H1 (cell line): ENCODE measurements around the gene ADCY1. TPM values are rescaled to one million over a fixed set of nuclear protein-coding genes. Genes with fewer than 3 reads are reported as not detected.

ENCODE experiments used
- YY1 ChIP-seq: IDR thresholded peaks from 2 replicates; pipeline ENCODE4 v1.6.1; 2011; ENCODE audit warnings: low read depth, mild to moderate bottlenecking, low read length
- polyA plus RNA-seq, 7 experiments: library from polyadenylated mRNA; depleted of rRNA in 3 of 7; stranded (reverse) in 5 of 7; unstranded in 2 of 7; fragments of >200 nt in 5 of 7; fragments of 200-250 nt in 2 of 7; gene quantifications; 1 replicate in 5 of 7; 2 replicates in 1 of 7; 4 replicates in 1 of 7; pipeline versions ENCODE4 v1.2.1 to v1.2.3, GENCODE V29; 2011 to 2013; ENCODE audit warnings: missing spikeins in 2 of 7, mixed read lengths in 2 of 7
- total RNA-seq: library from RNA; stranded (reverse); fragmentation: NEBNext Ultra II Directional; extraction: Animal tissue kit (Norgen Biotek cat#: 25700); gene quantifications from 2 replicates; pipeline ENCODE4 v1.2.1, GENCODE V29; 2021

The ADCY1 gene
- total and polyA plus RNA-seq, 2 of the 8 experiments (the other 6 are each of a cell fraction or from before 2014, with no cell fraction given): 7.9 to 26.9 TPM

- TF ChIP-seq YY1: no peak
- TF ChIP-seq, all 59 proteins: peak for 0
Measured at GRCh38 chr7:45660201-45660900, 86.2 kb downstream of the ADCY1 start (continued).
